HG03139 (cell line): ENCODE measurements around the gene TSGA10IP.
"Not testable (repeated sequence)": the region's sequence is repeated elsewhere in the genome, so short reads cannot be mapped to it uniquely, and the experiment has no call there.

ENCODE experiments used
- ATAC-seq: cut with Tn5 transposase; IDR thresholded peaks from one replicate; pipeline ENCODE4 v1.9.1; 2021; ENCODE audit not compliant: unreplicated experiment

The TSGA10IP gene

DNA sequence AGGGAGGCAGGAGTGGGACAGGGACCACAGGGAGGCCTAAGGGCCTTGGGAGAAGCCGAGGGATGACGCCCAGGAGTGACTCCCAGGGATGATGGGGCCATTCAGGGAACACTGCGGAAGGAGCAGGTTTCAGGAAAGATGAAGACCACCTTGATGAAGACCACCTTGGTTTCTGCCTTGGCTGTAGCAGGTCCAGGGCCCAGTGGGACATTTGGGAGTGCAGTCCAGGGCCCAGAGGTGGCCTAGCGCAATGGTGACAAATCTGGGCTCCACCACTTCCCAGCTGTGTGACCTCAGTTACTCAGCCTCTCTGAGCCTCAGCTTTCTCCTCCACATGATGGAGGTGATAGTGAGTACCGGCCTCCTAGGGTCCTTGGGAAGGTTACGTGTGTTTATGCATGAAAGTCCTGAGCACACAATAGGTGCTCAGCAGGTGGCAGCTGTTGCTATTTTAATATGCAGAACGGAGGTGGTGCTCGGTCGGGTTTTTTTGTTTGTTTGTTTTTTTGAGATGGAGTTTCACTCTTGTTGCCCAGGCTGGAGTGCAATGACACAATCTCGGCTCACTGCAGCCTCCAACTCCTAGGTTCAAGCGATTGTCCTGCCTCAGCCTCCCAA is 770 bp downstream of the TSGA10IP start:
- ATAC-seq = no peak

DNA sequence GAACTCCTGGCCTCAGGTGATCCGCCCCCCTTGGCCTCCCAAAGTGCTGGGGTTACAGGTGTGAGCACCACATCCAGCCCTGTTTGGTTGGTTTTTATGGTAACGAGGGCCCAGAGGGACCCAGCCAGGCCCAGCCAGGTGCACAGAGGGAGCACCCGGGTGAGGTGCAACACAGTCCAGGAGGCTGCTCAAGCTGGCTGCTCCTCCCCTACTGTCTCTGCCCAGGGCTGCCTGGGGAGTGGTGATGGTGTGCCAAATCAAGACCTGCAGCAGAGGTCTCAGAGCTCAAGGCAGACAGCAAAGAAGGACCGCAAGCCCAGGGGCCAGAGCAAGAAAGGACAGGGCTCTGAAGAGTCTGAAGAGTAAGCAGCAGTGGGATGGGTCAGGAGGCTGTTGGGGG is 1.4 kb downstream of the TSGA10IP start:
- ATAC-seq = no peak

DNA sequence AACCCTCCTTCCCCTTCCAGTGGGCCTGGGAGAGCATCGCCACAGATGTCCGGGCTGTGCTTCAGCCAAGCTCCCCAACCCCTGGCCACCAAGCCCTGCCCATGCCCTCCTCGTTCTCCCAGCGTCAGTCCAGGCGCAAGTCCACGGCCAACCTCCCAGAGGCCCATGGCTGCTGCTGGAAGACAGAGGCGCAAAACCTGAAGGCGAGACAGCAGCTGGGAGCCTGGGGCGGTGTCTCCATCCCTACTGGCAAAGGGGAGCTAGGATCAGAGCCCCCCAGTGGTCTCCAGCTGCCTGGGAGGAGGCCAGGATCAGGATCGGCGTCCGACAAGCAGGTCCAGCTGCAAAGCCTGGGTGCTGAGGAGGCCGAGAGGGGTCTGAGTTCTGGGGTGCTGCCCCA is 1.9 kb downstream of the TSGA10IP start:
- no peak for ATAC-seq

DNA sequence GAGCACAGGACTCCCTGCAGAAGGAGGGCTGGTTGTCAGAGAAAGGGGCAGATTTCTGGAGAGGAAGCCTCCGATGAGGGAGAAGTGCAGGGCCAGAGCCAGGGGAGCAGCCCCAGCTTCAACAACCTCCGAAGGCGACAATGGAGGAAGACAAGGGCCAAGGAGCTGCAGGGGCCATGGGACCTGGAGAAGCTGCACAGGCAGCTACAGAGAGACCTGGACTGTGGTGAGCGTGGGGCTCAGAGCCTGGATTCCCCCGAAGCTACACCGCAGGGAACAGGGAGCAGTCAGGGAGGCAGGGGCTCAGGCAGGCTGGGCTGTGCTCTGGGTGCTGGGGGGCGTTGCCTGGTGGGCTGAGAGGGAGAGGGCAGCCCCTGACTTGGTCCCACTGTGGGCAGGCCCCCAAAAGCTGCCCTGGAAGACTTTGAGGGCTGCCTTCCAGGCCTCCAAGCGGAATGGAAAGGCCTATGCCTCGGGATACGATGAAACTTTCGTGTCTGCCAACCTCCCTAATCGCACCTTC is 2.4 kb downstream of the TSGA10IP start:
- ATAC-seq = no peak

DNA sequence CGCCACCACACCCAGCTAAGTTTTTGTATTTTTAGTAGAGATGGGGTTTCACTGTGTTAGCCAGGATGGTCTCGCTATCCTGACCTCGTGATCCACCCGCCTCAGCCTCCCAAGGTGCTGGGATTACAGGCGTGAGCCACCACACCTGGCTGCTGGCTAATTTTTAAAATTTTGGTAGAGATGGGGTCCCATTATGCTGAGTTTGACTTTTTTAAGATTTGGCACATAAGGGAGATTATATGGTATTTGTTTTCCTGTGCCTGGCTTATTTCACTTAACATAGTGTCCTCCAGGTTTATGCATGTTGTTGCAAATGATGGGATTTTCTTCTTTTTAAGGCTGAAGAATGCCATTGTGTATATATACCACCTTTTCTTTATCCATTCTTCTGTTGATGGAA is 5.4 kb downstream of the TSGA10IP start:
- not testable (repeated sequence) for ATAC-seq

DNA sequence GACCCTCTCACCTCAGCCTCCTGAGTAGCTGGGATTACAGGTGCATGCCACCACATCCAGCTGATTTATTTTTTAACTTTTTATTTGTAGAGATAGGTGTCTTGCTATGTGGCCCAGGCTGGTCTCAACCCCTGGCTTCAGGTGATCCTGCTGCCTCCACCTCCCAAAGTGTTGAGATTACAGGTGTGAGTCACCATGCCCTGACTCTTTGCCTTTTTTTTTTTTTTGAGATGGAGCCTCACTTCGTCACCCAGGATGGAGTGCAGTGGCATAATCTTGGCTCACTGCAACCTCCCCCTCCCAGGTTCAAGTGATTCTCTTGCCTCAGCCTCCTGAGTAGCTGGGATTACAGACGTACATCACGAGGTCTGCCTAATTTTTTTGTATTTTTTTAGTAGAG is 6.4 kb downstream of the TSGA10IP start:
- not testable (repeated sequence) for ATAC-seq

DNA sequence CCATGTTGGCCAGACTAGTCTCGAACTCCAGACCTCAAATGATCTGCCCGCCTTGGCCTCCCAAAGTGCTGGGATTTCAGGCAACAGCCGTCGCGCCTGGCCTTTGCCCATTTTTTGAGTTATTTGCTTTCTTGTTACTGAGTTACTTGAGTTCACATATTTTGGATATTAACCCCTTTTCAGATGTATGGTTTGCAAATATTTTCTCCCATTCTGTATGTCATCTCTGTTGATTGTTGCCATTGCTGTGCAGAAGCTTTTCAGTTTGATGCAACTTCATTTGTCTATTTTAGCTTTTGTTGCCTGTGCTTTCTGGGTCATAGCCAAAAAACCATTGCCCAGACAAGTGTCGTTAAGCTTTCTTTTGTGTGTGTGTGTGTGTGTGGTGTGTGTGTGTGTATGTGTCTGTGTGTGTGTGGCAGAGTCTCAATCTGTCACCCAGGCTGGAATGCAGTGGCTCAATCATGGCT is 6.8 kb downstream of the TSGA10IP start:
- ATAC-seq = no peak

DNA sequence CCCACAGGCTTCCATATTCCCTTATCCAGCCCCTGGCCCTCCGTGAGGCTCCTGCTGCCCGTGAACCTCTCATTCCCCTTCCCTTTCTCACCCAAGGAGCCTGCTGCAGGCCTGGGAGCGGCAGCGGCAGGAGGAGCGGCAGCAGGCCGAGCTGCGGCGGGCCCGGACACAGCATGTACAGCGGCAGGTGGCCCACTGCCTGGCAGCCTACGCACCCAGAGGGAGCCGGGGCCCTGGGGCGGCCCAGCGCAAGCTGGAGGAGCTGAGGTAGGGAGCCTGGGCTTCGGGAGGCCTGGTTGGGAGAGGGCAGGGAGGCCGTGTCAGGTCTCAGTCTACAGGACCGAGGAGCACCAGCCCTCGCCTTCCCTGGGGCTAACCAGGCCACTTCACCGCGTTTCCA is 8.2 kb downstream of the TSGA10IP start:
- no peak for ATAC-seq

DNA sequence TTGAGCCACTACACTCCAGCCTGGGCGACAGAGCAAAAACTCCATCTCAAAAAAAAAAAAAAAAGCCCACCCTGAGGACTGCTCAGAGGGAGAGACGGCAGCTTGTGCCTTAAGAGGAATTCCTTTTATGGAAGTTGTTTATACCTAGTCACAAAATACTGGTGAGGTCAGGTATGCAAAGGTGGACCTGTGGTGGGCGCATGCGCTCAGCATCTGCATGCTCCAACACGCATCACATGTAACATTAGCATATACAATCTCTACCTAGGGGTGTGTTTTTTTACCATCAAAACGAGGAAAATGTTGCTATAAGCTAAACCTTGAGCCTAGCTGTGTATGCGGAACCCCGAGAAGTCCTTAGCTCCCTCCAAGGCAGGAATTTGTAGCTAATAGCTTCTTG is 9.5 kb downstream of the TSGA10IP start:
- no peak for ATAC-seq

DNA sequence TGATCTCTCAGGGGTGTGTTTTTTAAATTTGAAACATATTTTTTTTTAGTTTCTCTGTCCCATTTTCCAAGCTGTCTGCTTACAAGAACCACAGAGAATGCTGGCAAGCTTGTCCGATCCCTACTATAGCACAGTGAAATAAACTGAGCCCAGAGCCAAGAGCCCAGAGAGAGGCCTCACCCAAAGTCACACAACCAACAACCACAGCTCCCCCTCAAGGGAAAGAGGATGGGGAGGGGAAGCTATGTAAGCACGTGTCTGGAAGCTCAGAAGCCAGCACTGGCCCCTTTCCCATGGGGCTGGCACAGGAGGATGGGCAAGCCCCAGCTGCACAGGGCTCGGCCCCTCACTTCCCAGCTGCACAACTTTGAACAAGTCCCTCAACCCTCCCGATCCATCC is 13.0 kb downstream of the TSGA10IP start:
- no peak for ATAC-seq

DNA sequence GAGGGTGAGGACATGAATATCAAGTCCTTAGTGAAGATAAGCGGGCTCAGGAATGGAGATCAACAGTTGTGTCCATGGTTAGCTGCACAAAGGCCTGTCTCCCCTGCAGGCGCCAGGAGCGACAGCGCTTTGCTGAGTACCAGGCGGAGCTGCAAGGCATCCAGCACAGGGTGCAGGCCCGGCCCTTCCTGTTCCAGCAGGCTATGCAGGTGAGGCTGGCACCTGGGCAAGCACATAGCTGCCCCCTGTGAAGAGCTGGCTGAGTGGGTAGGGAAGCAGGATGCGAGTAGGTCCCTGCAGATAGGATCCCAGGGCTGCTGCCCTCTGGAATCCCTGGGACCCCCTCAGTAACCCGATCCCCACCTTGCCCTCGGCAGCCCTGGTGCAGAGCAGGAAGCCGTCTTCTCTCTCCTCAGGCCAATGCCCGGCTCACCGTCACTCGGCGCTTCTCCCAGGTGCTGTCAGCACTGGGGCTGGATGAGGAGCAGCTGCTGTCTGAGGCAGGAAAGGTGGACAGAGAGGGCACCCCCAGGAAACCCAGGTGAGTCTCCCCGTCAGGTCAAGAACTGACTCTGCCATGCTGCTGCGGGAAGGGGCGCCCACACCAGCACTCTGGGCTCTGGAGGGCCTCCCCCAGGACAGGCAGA is 13.6 kb downstream of the TSGA10IP start:
- ATAC-seq = no peak

DNA sequence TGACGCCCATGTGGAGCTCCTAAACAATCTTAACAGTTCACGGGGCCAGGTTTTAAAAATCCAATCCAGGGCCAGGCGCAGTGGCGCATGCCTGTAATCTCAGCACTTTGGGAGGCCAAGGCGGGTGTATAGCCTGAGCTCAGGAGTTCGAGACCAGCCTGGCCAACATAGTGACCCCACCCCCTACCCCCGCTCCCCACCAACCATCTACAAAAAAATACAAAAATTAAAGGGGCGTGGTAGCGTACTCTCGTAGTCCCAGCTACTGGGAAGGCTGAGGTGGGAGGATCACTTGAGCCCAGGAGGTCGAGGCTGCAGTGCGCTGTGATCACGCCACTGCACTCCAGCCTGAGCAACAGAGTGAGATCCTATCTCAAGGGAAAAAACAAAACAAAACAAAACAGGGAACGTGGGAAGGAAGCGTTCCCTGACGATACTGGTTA is 15.6 kb downstream of the TSGA10IP start:
- ATAC-seq = no peak

DNA sequence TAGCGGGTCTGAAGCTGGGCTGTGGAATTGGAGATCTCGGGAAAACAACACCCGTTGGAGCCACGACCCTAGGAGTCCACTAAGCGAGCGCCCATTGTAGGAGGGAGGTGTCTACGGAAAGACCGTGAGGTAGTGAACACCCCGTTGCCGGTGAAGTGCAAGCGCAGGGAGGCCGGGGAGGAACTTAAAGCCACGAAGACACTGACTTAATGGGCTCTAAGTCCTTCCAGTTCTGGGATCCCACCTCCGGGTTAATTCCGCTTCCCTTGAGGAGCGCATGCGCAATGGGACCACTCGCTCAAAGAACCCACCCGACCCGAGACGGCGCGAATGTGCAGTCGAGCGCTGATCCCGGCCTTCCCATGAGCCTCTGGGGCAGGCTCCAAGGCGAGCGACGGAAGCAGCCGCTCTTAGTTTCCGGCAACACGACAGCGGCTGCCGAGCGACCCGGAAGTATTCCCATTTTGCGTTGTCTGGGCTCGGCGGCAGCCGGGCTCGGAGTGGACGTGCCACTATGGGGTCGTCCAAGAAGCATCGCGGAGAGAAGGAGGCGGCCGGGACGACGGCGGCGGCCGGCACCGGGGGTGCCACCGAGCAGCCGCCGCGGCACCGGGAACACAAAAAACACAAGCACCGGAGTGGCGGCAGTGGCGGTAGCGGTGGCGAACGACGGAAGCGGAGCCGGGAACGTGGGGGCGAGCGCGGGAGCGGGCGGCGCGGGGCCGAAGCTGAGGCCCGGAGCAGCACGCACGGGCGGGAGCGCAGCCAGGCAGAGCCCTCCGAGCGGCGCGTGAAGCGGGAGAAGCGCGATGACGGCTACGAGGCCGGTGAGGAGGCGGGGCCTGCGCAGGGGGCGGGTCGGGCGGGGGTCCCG is 16.2 kb downstream of the TSGA10IP start, which contains the start of gene SART1:
Gene SART1 (plus strand): TSS at position 468 of the 874 bp plus-strand sequence. CDS start 47 bp downstream, at position 515.
- ATAC-seq = peak; percentile 82

DNA sequence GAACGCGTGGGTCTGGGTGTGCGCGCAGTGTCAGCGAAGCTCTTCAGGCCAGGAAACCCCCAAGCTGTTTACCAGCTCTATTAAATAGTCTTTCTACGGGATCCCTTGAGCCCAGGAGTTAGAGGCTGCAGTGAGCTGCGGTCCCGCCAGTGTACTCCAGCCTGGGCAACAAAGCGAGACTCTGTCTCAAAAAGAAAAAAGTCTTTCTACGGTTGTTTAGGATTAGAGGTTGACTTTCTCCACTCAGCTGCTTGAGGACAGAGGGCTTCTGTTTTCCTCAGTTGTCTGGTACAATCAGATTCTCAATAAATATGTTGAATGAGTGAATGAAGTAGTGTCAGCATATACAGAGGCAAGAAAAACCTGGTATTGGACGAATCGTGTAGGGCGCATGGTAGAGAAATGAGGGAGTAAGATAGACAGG is 16.9 kb downstream of the TSGA10IP start:
- no peak for ATAC-seq

DNA sequence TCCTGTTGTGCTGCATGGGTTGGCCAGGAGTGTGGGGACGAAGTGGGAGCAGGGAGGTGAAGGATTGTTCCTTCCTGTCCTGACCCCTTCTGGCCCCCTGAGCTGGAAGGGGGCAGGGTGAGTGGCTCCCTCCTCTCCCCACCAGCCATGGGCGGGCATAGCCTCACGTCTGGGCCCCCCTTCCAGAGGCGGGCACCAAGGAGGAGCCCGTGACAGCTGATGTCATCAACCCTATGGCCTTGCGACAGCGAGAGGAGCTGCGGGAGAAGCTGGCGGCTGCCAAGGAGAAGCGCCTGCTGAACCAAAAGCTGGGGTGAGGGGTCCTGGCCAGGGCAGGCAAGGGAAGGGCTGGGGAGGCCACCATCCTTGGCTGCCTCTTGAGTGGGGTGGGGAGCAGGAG is 19.6 kb downstream of the TSGA10IP start:
- ATAC-seq = no peak

DNA sequence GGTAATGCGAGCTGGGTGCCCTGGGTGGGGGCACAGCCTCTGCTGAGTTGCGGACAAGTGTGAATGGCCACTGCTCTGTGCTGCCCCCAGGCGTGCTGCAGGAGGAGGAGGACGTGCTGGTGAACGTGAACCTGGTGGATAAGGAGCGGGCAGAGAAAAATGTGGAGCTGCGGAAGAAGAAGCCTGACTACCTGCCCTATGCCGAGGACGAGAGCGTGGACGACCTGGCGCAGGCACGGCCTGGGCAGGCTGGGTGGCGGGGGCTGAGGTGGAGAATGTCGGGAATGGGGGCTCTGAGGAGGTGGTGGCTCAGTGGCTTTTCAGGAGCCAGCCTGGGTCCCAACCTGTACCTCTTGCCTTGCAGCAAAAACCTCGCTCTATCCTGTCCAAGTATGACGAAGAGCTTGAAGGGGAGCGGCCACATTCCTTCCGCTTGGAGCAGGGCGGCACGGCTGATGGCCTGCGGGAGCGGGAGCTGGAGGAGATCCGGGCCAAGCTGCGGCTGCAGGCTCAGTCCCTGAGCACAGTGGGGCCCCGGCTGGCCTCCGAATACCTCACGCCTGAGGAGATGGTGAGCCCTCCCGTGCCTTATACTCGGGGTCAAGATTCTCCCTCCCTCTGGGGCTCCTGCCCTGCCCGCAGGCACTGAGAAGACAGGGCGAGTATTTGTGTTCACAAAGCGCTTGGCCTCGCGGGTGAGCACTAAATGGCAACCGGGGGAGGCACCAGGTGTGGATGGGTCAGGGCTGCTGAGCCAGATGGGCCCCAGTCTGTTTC is 20.9 kb downstream of the TSGA10IP start:
- ATAC-seq = no peak

DNA sequence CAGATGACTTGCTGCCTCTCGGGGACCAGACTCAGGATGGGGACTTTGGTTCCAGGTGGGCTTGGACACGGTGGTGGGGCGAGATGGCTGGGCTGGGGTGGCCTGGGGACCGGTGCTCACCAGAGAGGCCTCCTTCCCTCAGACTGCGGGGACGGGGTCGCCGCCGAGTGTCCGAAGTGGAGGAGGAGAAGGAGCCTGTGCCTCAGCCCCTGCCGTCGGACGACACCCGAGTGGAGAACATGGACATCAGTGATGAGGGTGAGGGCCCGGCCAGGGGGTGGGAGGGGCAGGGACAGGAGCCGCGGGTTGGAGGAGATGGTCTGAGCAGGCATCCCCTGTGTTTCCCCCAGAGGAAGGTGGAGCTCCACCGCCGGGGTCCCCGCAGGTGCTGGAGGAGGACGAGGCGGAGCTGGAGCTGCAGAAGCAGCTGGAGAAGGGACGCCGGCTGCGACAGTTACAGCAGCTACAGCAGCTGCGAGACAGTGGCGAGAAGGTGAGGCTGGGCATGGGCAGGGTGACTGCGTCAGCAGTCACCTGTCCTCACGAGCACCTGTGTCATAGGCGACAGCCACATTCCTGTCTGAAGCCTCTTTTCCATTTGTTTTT is 22.2 kb downstream of the TSGA10IP start:
- ATAC-seq = no peak

DNA sequence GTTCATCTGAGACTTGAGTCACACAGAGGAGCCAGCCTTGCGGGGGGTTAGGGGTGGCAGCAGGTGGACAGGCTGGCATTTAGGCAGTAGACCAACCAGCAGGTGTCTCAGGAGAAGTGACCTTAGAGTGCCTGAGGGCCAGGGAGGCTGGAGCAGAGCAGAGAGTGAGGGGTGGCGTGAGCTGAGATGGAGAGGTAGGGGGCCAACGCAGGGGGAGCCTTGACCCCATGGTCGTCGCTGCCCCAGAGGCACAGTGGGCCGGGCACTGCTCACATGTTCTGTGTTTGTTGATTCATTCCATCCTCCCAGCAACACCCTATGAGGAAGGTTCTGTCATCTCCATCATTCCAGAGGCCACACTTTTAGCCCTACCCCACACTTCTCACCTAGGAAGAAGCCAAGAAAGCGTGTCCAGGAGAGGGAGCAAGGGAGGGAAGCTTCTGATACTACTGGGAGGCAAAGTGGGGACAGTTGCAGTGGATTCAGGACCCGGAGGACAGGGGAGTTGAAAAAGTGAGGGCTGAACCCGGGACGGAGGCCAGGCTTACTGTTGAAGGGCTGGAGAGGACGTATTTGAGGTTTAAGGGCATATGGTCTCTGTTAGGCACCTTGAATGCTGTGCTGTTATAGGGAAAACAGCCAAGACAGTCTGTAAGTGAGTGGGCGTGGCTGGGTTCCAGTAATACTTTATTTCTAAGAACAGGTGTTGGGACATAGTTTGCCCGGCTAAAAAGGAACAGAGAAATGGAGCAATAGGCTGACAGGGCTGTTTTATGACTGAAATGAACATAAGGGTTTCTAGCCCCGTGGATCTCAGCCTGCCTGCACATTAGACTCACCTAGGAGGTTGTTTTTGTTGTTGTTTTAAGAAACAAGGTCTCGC is 23.6 kb downstream of the TSGA10IP start:
- no peak for ATAC-seq

DNA sequence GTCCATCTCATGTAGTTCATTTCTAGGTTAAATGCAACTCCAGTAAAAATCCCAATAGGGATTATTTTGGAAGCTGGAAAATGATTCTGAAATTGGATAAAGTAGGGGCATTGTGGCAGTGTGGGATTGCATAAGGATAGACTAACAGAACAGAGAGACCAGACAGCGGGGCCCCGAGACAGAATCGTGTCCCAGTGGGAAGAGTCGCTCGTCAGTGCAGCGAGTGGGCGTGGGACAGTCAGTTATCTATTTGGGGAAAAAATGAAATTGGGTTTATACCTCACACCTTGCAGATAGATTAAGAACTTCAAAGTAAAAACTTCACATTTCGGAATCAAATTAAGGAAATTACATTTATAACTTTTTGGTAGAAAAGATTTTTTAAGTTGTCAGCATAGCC is 26.8 kb downstream of the TSGA10IP start:
- no peak for ATAC-seq
